Sigmoid colon (tissue), 7 donors: ENCODE results near the gene ITGA11. TPM values are rescaled to one million over a fixed set of nuclear protein-coding genes. Genes with fewer than 3 reads are reported as not detected.

ENCODE experiments used
- DNase-seq: peaks from one replicate; pipeline ENCODE4 v3.0.0-alpha.2; 2019
- H3K27ac ChIP-seq, 4 donors: fragments of 200-600 bp; sonication (generic); one replicate each; pipeline ENCODE4 v1.5.1; 2016 to 2019; ENCODE audit warnings: mild to moderate bottlenecking in 1 of 4
- H3K27me3 ChIP-seq, 3 donors: fragments of 200-600 bp; sonication (generic); one replicate each; pipeline ENCODE4 v1.5.1; 2019; ENCODE audit warnings: mild to moderate bottlenecking in 1 of 3
- H3K36me3 ChIP-seq, 4 donors: fragments of 200-600 bp; sonication (generic); one replicate each; pipeline ENCODE4 v1.5.1; 2016 to 2019
- H3K4me1 ChIP-seq, 4 donors: fragments of 200-600 bp; sonication (generic); one replicate each; pipeline ENCODE4 v1.5.1; 2017 to 2019
- H3K4me3 ChIP-seq, 4 donors: fragments of 200-600 bp; sonication (generic); one replicate each; pipeline ENCODE4 v1.5.1; 2017 to 2019; ENCODE audit warnings: mild to moderate bottlenecking in 2 of 4, moderate library complexity in 1 of 4
- H3K9me3 ChIP-seq, 4 donors: fragments of 200-600 bp in 3 of 4; sonication (generic) in 3 of 4; one replicate each; pipeline versions ENCODE4 v1.5.1 to v1.6.1; 2013 to 2019
- CTCF ChIP-seq, 4 experiments: fragments of 450-650 bp in 3 of 4; fragments of 200-600 bp in 1 of 4; IDR thresholded peaks; one replicate each; pipeline ENCODE4 v1.5.1; 2016 to 2019; ENCODE audit warnings: antibody characterized with exemption in 4 of 4, mild to moderate bottlenecking in 3 of 4, moderate library complexity in 2 of 4
- EP300 ChIP-seq, 4 donors: sonication (generic); formaldehyde crosslinking; IDR thresholded peaks; one replicate each; pipeline ENCODE4 v1.6.1; 2017; ENCODE audit warnings: antibody characterized with exemption in 4 of 4
- POLR2A ChIP-seq, 2 donors: fragments of 450-650 bp; IDR thresholded peaks; one replicate each; pipeline ENCODE4 v1.6.1; 2016; ENCODE audit warnings: antibody characterized with exemption in 2 of 2, mild to moderate bottlenecking in 2 of 2, moderate library complexity in 2 of 2
- POLR2AphosphoS5 ChIP-seq, 4 donors: sonication (generic); formaldehyde crosslinking; IDR thresholded peaks; one replicate each; pipeline ENCODE4 v1.6.1; 2017; ENCODE audit warnings: antibody characterized with exemption in 4 of 4
- WGBS, 2 donors: extraction: QIAGEN DNeasy Blood & Tissue Kit; methylation state at CpG; one replicate each; pipeline ENCODE4 v1.1.7; 2013; 5-methylcytosine and 5-hydroxymethylcytosine counted together
- intact Hi-C: fragments of 100-400 bp; cut with DNase I; formaldehyde crosslinking; loops from one replicate; pipeline ENCODE4 v1.15.1; 2023
- polyA plus RNA-seq, 3 donors: library from polyadenylated mRNA; stranded (reverse); fragments of 200-250 nt; gene quantifications; one replicate each; pipeline ENCODE4 v1.2.3, GENCODE V29; 2013
- total RNA-seq, 4 donors: library from RNA; depleted of rRNA; stranded (reverse); fragments of >200 nt; gene quantifications; one replicate each; pipeline ENCODE4 v1.1.0, GENCODE V29; 2016
- donor health status: healthy with polysubstance abuse.
- donor health status: Bipolar disorder and iron deficiency.
- donor health status: healthy.

ITGA11 gene
- total and polyA plus RNA-seq, 7 donors, result 0.71 to 6.1 (median 1.2) TPM

DNA sequence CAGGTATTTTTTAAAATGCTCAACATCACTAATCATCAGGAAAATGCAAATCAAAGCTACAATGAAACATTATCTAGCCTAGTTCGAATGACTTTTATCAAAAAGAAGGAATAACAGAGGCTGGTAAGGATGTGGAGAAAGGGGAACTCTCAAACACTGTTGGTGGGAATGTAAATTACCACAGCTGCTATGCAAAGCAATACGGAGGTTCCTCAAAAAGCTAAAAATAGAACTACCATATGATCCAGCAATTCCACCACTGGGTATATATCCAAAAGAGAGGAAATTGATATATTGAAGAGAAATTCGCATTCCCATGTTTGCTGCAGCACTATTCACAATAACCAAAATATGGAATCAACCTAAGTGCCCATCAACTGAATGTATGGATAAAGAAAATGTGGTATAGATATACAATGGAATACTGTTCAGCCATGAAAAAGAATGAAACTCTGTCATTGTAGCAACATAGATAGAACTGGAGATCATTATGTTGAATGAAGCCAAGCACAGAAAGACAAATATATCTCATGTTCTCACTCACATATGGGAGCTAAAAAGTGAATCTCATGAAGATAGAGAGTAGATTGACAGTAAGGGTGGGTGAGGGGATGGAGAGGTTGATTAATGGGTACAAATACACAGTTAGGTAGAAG, 182.8 kb downstream of the ITGA11 start:
- no peak overlapping the region for H3K4me3 ChIP-seq
- 52 to 79% methylated on average over 3 of the region's 3 CpGs for WGBS, 2 donors
- no peaks in the 10 kb centered on the region for H3K36me3 ChIP-seq
- TF ChIP-seq CTCF (IDR thresholded peaks at IDR 0.05) (no peak), POLR2AphosphoS5 (IDR thresholded peaks at IDR 0.05) (no peak), POLR2A (IDR thresholded peaks at IDR 0.05) (no peak), EP300 (IDR thresholded peaks at IDR 0.05) (no peak)
- DNase-seq, result no peak
- peaks cover 0 to 1% (median 0%) of the 10 kb centered on the region in 4 donors for H3K9me3 ChIP-seq
- intact Hi-C loops, result no loop called here
- peaks cover 0 to 3% (median 0%) of the 10 kb centered on the region in 4 donors for H3K4me1 ChIP-seq
- H3K27me3 ChIP-seq, result no peaks in the 10 kb centered on the region
- H3K27ac ChIP-seq, result no peak overlapping the region

Other genes starting within 250 kb of the ITGA11 start
- gene CALML4, start 226.8 kb downstream of the ITGA11 start, total RNA-seq, result 10 to 100 TPM in 1 of 4 donors, 1 to 10 TPM in 3; 3.9 to 10.9 (median 5.4) TPM
- 100 to 1,000 TPM; 154 to 309 (median 214) TPM for gene CALML4, start 226.8 kb downstream of the ITGA11 start, polyA plus RNA-seq
- 10 to 100 TPM in 3 of 4 donors, 1 to 10 TPM in 1; 9.3 to 17.4 (median 12.7) TPM for gene CLN6, start 202.4 kb downstream of the ITGA11 start, total RNA-seq
- 10 to 100 TPM in 1 of 3 donors, 1 to 10 TPM in 2; 5.4 to 43.3 (median 7.2) TPM for gene CLN6, start 202.4 kb downstream of the ITGA11 start, polyA plus RNA-seq
- gene FEM1B, start 154.4 kb downstream of the ITGA11 start, total RNA-seq, result 10 to 100 TPM; 54.7 to 64.2 (median 62.8) TPM
- gene FEM1B, start 154.4 kb downstream of the ITGA11 start, polyA plus RNA-seq, result 10 to 100 TPM; 11.4 to 12.9 (median 11.6) TPM
- 1 to 10 TPM; 3.1 to 3.9 (median 3.8) TPM for gene CORO2B, start 146.8 kb upstream of the ITGA11 start, total RNA-seq
- gene CORO2B, start 146.8 kb upstream of the ITGA11 start, polyA plus RNA-seq, result 1 to 10 TPM in 2 of 3 donors, under 1 TPM in 1; 0.46 to 2.5 (median 1.2) TPM